ENCODE measurements around the gene KRTAP29-1.

GRCh38 chr17:41296846-41297245 lies 5.8 kb downstream of the KRTAP29-1 start:
- no peak for TF ChIP-seq CTCF (IDR thresholded peaks at IDR 0.05)
- no peak for TF ChIP-seq POLR2A (IDR thresholded peaks at IDR 0.05)

Measured in ovary (tissue), 3 donors.